Measurements from ENCODE around the gene CPZ. TPM values are rescaled to one million over a fixed set of nuclear protein-coding genes. Genes with fewer than 3 reads are reported as not detected.

Gene CPZ
- total RNA-seq, 1 experiment from 2014 or later = not detected

DNA sequence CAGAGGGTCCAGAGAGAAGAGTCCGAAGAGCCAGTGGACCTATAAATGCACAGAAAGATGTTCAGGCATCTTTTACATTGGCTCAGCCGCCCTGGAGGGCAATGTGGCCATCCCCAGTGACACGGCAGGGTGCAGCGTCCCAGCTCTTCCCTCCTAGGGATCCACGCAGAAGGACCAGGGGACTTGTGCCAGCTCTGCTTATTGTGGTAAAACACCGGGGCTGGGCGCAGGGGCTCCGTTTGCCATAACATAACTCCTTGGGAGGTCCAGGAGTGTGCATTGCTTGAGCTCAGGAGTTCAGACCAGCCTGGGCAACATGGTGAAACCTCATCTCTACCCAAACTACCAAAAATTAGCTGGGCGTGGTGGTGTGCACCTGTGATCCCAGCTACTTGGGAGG lies 70.2 kb downstream of the CPZ start:
- DNase-seq (ENCODE audit: low spot score) = no peak
- in situ Hi-C loops (cut with HindIII; ENCODE audit: low sequenced_read_pairs) = no loop called here

DNA sequence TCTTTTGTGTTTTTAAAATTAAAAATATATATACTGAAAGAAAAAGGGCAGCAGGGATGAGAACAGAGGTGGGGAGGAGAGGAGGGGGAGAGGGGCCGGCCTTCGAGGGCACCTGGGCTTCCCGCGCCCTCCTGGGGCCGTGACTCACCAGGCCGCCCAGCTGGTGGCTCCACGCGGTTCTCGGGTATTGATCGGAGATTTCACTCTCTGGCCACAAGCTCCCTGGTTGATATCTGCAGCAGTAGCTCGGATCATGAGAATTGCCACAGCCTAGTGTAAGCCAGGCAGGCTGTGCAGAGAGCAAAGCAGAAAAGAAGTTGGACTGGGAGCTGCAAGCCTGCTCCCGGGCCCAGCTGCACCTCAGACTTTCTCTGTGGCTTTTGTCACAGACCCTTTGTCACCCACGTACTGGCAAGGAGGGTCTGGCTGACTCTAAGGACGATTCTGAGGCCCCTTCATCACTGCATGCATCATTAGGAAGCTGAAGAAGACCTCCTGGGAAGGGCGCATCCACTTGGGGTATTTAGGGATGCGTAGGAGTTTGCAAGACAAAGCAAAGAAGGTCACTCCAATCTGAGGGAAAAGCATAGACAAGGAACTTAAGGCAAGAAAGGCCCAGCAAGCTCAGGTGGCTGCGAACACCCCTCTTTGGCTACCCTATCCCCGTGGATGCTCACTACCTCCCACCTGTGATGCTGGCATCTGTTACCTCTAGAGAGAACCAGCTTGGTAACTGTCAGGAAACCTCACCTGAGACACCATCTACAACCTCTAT lies 71.7 kb downstream of the CPZ start:
- in situ Hi-C loops (cut with HindIII; ENCODE audit: low sequenced_read_pairs) = no loop called here
- DNase-seq (ENCODE audit: low spot score) = no peak

GRCh38 chr4:8664976-8665375 lies 72.4 kb downstream of the CPZ start:
- no peak for DNase-seq (ENCODE audit: low spot score)
- in situ Hi-C loops (cut with HindIII; ENCODE audit: low sequenced_read_pairs) = no loop called here

DNA sequence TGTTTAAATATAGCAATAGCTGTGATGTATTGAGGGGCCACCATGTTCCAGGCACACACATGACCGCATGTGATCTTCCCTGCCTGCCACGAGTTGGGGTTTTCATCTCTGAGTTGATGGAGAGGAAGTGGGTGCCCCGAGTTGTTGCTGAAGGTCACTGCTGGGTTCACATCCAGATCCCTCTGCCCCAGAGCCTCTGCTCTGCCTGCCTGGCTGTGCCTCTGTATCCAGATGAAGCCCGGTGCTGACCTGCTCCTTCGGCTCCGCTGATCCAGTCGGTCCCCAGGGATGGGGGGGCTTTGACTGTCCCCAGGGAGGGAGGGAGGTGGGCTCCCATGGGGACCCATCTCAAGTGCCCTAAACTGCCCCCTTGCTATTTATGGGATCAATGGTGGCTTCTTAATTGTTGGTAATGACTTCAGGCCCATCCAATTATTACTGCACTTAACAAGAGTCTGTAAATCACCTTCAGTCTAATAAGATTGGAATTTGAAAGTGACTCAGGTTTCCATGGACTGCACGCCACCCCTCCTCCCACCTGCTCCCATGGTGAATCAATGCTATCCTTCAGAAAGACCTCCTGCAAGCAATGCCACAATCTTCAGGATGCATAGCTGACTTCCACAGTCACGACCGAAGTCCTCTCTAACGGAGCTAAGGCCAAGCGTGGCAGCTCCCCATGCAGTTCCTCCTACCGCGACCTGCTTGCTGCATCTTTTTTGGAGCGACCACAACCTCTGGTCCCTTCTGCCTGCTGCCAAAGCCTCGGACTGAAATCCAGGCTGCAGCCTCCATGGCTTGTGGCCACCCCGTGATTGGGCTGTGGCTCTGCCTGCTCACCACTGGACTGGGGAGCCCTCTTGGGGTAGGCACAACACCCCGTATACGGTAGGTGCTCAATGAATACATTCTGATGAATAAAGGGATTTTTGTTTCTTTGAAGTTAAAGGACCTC lies 73.1 kb downstream of the CPZ start:
- DNase-seq (ENCODE audit: low spot score) = no peak
- in situ Hi-C loops (cut with HindIII; ENCODE audit: low sequenced_read_pairs) = no loop called here

DNA sequence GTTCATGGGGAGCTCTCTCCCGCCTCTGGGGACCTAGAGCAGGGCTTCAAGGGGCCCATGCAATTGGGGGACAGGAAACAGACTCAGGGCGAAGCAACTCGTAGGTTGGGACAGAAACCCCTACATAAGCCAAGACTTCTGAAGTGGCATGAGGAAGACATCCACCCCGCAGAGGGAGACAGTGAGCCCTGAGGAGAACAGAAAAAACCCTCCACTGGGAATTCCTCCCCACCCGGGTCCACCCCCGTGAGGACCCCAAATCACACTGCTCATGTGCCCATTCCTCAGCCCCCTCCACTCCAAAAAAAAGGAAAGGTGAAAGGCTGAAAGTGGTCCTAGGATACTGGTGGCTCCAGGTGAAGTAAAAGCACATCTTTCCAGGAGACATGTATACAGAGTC lies 74.0 kb downstream of the CPZ start:
- in situ Hi-C loops (cut with HindIII; ENCODE audit: low sequenced_read_pairs) = no loop called here
- no peak for DNase-seq (ENCODE audit: low spot score)

Other genes starting within 250 kb of the CPZ start
- 41.8 and 46.7 TPM in 2 replicates for gene ACOX3, start 152.0 kb upstream of the CPZ start, total RNA-seq (2014; rRNA removed; shearing (Covaris generic))
- 15.9 and 24.9 TPM in 2 replicates for gene TRMT44, start 152.0 kb upstream of the CPZ start, total RNA-seq (2014; rRNA removed; shearing (Covaris generic))
- not detected in 2 replicates for gene GPR78, start 12.4 kb upstream of the CPZ start, total RNA-seq (2014; rRNA removed; shearing (Covaris generic))